Measurements from ENCODE around the gene NRROS. TPM values are rescaled to one million over a fixed set of nuclear protein-coding genes. Genes with fewer than 3 reads are reported as not detected.
A peak's percentile ranks its signal among the peaks of the same experiment; 100 is the strongest.

Gene NRROS
- total and polyA plus RNA-seq, 7 experiments from 2014 or later: 1.3 to 53.3 (median 11.2) TPM

GRCh38 chr3:196662711-196663571 is 23.4 kb downstream of the NRROS start:
- Mint-ChIP-seq H3K36me3 (peaks cover 0 to 51% (median 12%) of the 10 kb centered on the region in 5 donors), H3K4me1 (peaks cover 0 to 8% (median under 1%) of the 10 kb centered on the region in 7 donors), H3K4me3 (no peak overlapping the region), H3K27me3 (no peaks in the 10 kb centered on the region), H3K9me3 (peaks cover 0 to 1% (median 0%) of the 10 kb centered on the region in 11 donors), H3K27ac (peak overlapping the region in 1 of 9 donors; percentile 17)
- Histone ChIP-seq H3K4me1 (ENCODE audit: control insufficient read depth in 2 of 2, insufficient read depth in 2 of 2, low read length in 2 of 2) (no peaks in the 10 kb centered on the region), H3K27me3 (ENCODE audit: control insufficient read depth in 2 of 2, insufficient read depth in 2 of 2, low read length in 2 of 2) (no peaks in the 10 kb centered on the region), H3K4me3 (ENCODE audit: low read length) (no peak overlapping the region), H3K36me3 (ENCODE audit: control insufficient read depth in 2 of 3, insufficient read depth in 3 of 3, low read length in 3 of 3) (peaks cover 0 to 30% (median 3%) of the 10 kb centered on the region in 3 experiments), H3K9me3 (ENCODE audit: control insufficient read depth in 2 of 3, low read length in 3 of 3) (no peaks in the 10 kb centered on the region), H3K27ac (ENCODE audit: low read depth, low read length) (no peak overlapping the region)
- intact Hi-C loops (cut with micrococcal nuclease): no loop called here
- ChIA-PET CTCF (interaction anchor here (0.6 to 1.0 kb wide), 3 partner anchors 9 to 54 kb away, joined by 3 read pairs; no protein-coding TSS in a partner anchor), POLR2A (interaction anchor here (1.0 to 1.2 kb wide), 2 partner anchors 8 to 25 kb away, joined by 4 to 5 read pairs; no protein-coding TSS in a partner anchor)
- DNase-seq (no peak), ATAC-seq (peak; percentile 46)

- H3K27me3 Mint-ChIP-seq: no peaks in the 10 kb centered on the region
- Histone ChIP-seq H3K4me1 (ENCODE audit: control insufficient read depth in 2 of 2, insufficient read depth in 2 of 2, low read length in 2 of 2) (peaks cover 0 to 7% of the 10 kb centered on the region in 2 donors), H3K9me3 (ENCODE audit: control insufficient read depth in 2 of 3, low read length in 3 of 3) (no peaks in the 10 kb centered on the region), H3K27ac (ENCODE audit: low read depth, low read length) (no peak overlapping the region), H3K4me3 (ENCODE audit: low read length) (no peak overlapping the region), H3K27me3 (ENCODE audit: control insufficient read depth in 2 of 2, insufficient read depth in 2 of 2, low read length in 2 of 2) (no peaks in the 10 kb centered on the region), H3K36me3 (ENCODE audit: control insufficient read depth in 2 of 3, insufficient read depth in 3 of 3, low read length in 3 of 3) (peaks cover 0 to 6% (median 2%) of the 10 kb centered on the region in 3 experiments)
- no peak overlapping the region for H3K4me3 Mint-ChIP-seq
- peak overlapping the region in 4 of 9 donors; percentile 18 to 72 (median 38) for H3K27ac Mint-ChIP-seq
- peaks cover 0 to 1% (median 0%) of the 10 kb centered on the region in 11 donors for H3K9me3 Mint-ChIP-seq
- intact Hi-C loops (cut with micrococcal nuclease): no loop called here
- ChIA-PET CTCF (interaction anchor here (1.0 kb wide), 1 partner anchor 68 kb away, joined by 3 read pairs; no protein-coding TSS in a partner anchor), POLR2A (no interaction called here)
- DNase-seq: no peak
- peaks cover 7 to 28% (median 19%) of the 10 kb centered on the region in 7 donors for H3K4me1 Mint-ChIP-seq
- H3K36me3 Mint-ChIP-seq: peaks cover 0 to 29% (median 10%) of the 10 kb centered on the region in 5 donors
- no peak for ATAC-seq
Observed at GRCh38 chr3:196666001-196666867, 26.7 kb downstream of the NRROS start.

GRCh38 chr3:196667056-196667825 is 27.7 kb downstream of the NRROS start:
- Mint-ChIP-seq H3K9me3 (peaks cover 0 to 1% (median 0%) of the 10 kb centered on the region in 11 donors), H3K27me3 (no peaks in the 10 kb centered on the region), H3K36me3 (peaks cover 0 to 20% (median 9%) of the 10 kb centered on the region in 5 donors), H3K4me3 (no peak overlapping the region), H3K4me1 (peaks cover 13 to 35% (median 23%) of the 10 kb centered on the region in 7 donors), H3K27ac (peak overlapping the region in 2 of 9 donors; percentile 54 to 72)
- H3K4me1 ChIP-seq (ENCODE audit: control insufficient read depth in 2 of 2, insufficient read depth in 2 of 2, low read length in 2 of 2): peaks cover 0 to 7% of the 10 kb centered on the region in 2 donors
- intact Hi-C loops (cut with micrococcal nuclease): no loop called here
- H3K4me3 ChIP-seq (ENCODE audit: low read length): no peak overlapping the region
- no peak overlapping the region for H3K27ac ChIP-seq (ENCODE audit: low read depth, low read length)
- ChIA-PET CTCF (no interaction called here), POLR2A (interaction anchor here (1.0 kb wide), 1 partner anchor 10 kb away, joined by 3 read pairs; no protein-coding TSS in a partner anchor)
- DNase-seq: no peak
- no peaks in the 10 kb centered on the region for H3K9me3 ChIP-seq (ENCODE audit: control insufficient read depth in 2 of 3, low read length in 3 of 3)
- peak; percentile 74 for ATAC-seq
- H3K36me3 ChIP-seq (ENCODE audit: control insufficient read depth in 2 of 3, insufficient read depth in 3 of 3, low read length in 3 of 3): no peaks in the 10 kb centered on the region
- no peaks in the 10 kb centered on the region for H3K27me3 ChIP-seq (ENCODE audit: control insufficient read depth in 2 of 2, insufficient read depth in 2 of 2, low read length in 2 of 2)

- ATAC-seq (peak; percentile 31), DNase-seq (no peak)
- ChIA-PET CTCF (interaction anchor here (1.3 to 1.4 kb wide), 2 partner anchors 14 to 31 kb away, joined by 4 to 10 read pairs; partner anchors contain the start of gene NRROS), POLR2A (interaction anchor here (1.0 to 3.1 kb wide), 6 partner anchors 14 to 72 kb away, joined by 3 to 18 read pairs (median 4); partner anchors contain the start of gene NRROS)
- H3K4me1 ChIP-seq (ENCODE audit: control insufficient read depth in 2 of 2, insufficient read depth in 2 of 2, low read length in 2 of 2): peaks cover 0 to 7% of the 10 kb centered on the region in 2 donors
- Mint-ChIP-seq H3K4me1 (peaks cover 13 to 41% (median 28%) of the 10 kb centered on the region in 7 donors), H3K9me3 (peaks cover 0 to 5% (median 0%) of the 10 kb centered on the region in 11 donors), H3K27me3 (no peaks in the 10 kb centered on the region), H3K4me3 (peak overlapping the region; percentile 58 to 79 (median 66)), H3K36me3 (peaks cover 0 to 14% (median 11%) of the 10 kb centered on the region in 5 donors), H3K27ac (peak overlapping the region; percentile 74 to 95 (median 85))
- H3K27ac ChIP-seq (ENCODE audit: low read depth, low read length): peak overlapping the region; percentile 34
- no peak overlapping the region for H3K4me3 ChIP-seq (ENCODE audit: low read length)
- no peaks in the 10 kb centered on the region for H3K9me3 ChIP-seq (ENCODE audit: control insufficient read depth in 2 of 3, low read length in 3 of 3)
- no peaks in the 10 kb centered on the region for H3K36me3 ChIP-seq (ENCODE audit: control insufficient read depth in 2 of 3, insufficient read depth in 3 of 3, low read length in 3 of 3)
- intact Hi-C loops (cut with micrococcal nuclease): loop anchor here in 1 of 2 donors (5.0 kb wide), 1 partner anchor 38 kb away; no protein-coding TSS in a partner anchor
- no peaks in the 10 kb centered on the region for H3K27me3 ChIP-seq (ENCODE audit: control insufficient read depth in 2 of 2, insufficient read depth in 2 of 2, low read length in 2 of 2)
Observed at GRCh38 chr3:196670339-196670738, 30.8 kb downstream of the NRROS start.

- no peak for ATAC-seq
- H3K27me3 ChIP-seq (ENCODE audit: control insufficient read depth in 2 of 2, insufficient read depth in 2 of 2, low read length in 2 of 2): no peaks in the 10 kb centered on the region
- Mint-ChIP-seq H3K27me3 (no peaks in the 10 kb centered on the region), H3K27ac (no peak overlapping the region), H3K4me3 (no peak overlapping the region), H3K4me1 (peaks cover 13 to 47% (median 31%) of the 10 kb centered on the region in 7 donors), H3K9me3 (peaks cover 0 to 5% (median 0%) of the 10 kb centered on the region in 11 donors), H3K36me3 (peaks cover 0 to 13% (median 4%) of the 10 kb centered on the region in 5 donors)
- H3K4me3 ChIP-seq (ENCODE audit: low read length): no peak overlapping the region
- CTCF ChIA-PET: interaction anchor here (1.8 kb wide), 1 partner anchor 11 kb away, joined by 5 read pairs; no protein-coding TSS in a partner anchor
- H3K36me3 ChIP-seq (ENCODE audit: control insufficient read depth in 2 of 3, insufficient read depth in 3 of 3, low read length in 3 of 3): no peaks in the 10 kb centered on the region
- intact Hi-C loops (cut with micrococcal nuclease): loop anchor here in 1 of 2 donors (5.0 kb wide), 1 partner anchor 41 kb away; no protein-coding TSS in a partner anchor
- H3K9me3 ChIP-seq (ENCODE audit: control insufficient read depth in 2 of 3, low read length in 3 of 3): no peaks in the 10 kb centered on the region
- H3K27ac ChIP-seq (ENCODE audit: low read depth, low read length): no peak overlapping the region
- POLR2A ChIA-PET: interaction anchor here (0.9 kb wide), 1 partner anchor 33 kb away, joined by 4 read pairs; no protein-coding TSS in a partner anchor
- peaks cover 0 to 18% of the 10 kb centered on the region in 2 donors for H3K4me1 ChIP-seq (ENCODE audit: control insufficient read depth in 2 of 2, insufficient read depth in 2 of 2, low read length in 2 of 2)
- DNase-seq: no peak
Observed at GRCh38 chr3:196673632-196674031, 34.1 kb downstream of the NRROS start.
